ENCODE data around the gene MTCH1.

DNA sequence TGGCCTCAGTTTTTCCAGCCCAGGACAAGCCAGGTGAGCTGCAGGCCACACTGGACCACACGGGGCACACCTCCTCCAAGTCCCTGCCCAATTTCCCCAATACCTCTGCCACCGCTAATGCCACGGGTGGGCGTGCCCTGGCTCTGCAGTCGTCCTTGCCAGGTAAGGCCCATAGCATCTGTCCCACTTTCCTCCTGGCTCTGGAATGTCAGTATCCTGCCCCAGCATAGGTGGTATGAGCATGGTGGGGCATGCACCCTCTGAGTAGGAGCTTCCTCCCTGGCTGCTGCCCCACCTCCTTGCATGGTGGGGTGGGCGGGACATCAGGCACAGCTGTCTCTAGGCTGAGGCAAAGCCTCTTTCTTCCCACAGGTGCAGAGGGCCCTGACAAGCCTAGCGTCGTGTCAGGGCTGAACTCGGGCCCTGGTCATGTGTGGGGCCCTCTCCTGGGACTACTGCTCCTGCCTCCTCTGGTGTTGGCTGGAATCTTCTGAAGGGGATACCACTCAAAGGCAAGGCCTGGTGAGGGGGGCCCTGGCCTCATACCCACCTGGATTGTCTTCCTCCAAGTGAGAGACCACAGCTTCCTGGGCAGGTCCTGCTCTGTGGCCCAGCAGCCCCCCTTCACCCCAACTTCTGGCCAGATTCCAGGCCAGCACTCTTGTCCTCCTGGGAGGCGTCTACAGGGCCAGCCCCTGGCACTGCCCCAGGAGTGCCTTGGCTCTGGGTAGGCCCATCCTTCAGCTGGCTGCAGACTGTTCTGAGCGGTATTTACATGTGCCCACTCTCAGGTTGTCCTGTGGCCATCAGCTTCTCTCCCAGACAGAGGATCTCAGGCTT, 22.3 kb downstream of the MTCH1 start:
- TF ChIP-seq CTCF (IDR thresholded peaks at IDR 0.05) (no peak), POLR2A (IDR thresholded peaks at IDR 0.05) (no peak)

All from sigmoid colon (tissue), 3 donors.